ENCODE data around the gene RNF130. TPM values are rescaled to one million over a fixed set of nuclear protein-coding genes. Genes with fewer than 3 reads are reported as not detected.

The RNF130 gene
- total and polyA plus RNA-seq, 2 of the 13 experiments (the other 11 are each of a cell fraction or from before 2014, with no cell fraction given), result 28.2 to 28.3 TPM

DNA sequence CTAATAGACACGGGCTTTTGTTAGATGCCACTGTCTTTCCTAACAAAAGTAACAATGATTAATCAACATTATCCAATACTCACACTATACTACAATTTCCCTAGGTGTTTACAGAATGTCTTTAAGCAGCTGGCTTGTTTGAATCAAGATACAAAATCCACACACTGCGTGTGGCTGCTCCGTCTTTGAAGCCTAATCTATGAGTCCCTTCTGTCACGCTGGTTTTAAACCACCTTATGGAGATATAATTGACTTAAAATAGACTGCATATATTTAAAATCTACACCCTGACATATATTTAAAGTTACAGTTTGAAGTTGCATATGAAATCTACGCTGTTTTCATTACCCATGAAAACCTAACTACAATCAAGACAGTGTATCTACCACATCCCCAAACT, 89.9 kb downstream of the RNF130 start:
- FAIRE-seq, result no peak
- intact Hi-C loops (cut with micrococcal nuclease; ENCODE audit: unreplicated experiment), result no loop called here
- POLR2A ChIA-PET, result no interaction called here

More for the DNA sequence above, 89.9 kb downstream of the RNF130 start:
- no TSS peak for BruUV-seq (replicated peaks)
- Histone ChIP-seq H3K4me1 (ENCODE audit: insufficient read depth, low read length) (no peaks in the 10 kb centered on the region), H2AFZ (ENCODE audit: low read length) (no peak overlapping the region), H3K79me2 (ENCODE audit: insufficient read depth, low read length) (no peaks in the 10 kb centered on the region), H3K36me3 (replicated peaks in 1 of 2; ENCODE audit: control insufficient read depth in 1 of 2, insufficient read depth in 2 of 2, low read length in 2 of 2) (peaks cover 7 to 22% of the 10 kb centered on the region in 2 experiments; a peak in 4 of 5 replicates), H3K27me3 (ENCODE audit: control insufficient read depth in 1 of 2, insufficient read depth in 2 of 2, low read length in 2 of 2) (no peaks in the 10 kb centered on the region), H3K4me3 (replicated peaks in 1 of 3; ENCODE audit: insufficient read depth in 1 of 3, low read depth in 2 of 3, low read length in 3 of 3) (no peak overlapping the region), H3K4me2 (ENCODE audit: low read depth, low read length) (no peak overlapping the region), H3K9ac (ENCODE audit: insufficient read depth, low read depth, low read length) (no peak overlapping the region), H3K9me3 (ENCODE audit: low read length) (no peaks in the 10 kb centered on the region), H3K27ac (ENCODE audit: extremely low read length, insufficient read depth, low read length) (no peak overlapping the region), H4K20me1 (ENCODE audit: insufficient read depth, low read length) (no peaks in the 10 kb centered on the region)
- CTCF ChIA-PET (ENCODE audit: low intra/inter-chr PET ratio, low total read pairs), result no interaction called here
- DNase-seq (ENCODE audit: low spot score) (no peak), ATAC-seq (no peak)
- in situ Hi-C loops (cut with HindIII; ENCODE audit: extremely low pct_ligation_motif_present, low pct_unique_long_range_greater_than_20kb), result no loop called here
- WGBS (ENCODE audit: low lambda C conversion rate), result 93% methylated on average over 5 of the region's 5 CpGs
- TF ChIP-seq ISL2 (CRISPR knock-in tag; IDR thresholded peaks at IDR 0.05), result no peak
- TF ChIP-seq ZKSCAN8 (CRISPR knock-in tag; IDR thresholded peaks at IDR 0.05; ENCODE audit: borderline replicate concordance), result no peak
- no peak for TF ChIP-seq ZFP36 (IDR thresholded peaks at IDR 0.05; ENCODE audit: borderline replicate concordance, low read depth, low read length, partially characterized antibody)
- TF ChIP-seq ZNF496 (CRISPR knock-in tag; IDR thresholded peaks at IDR 0.05; ENCODE audit: insufficient replicate concordance), result no peak
- TF ChIP-seq HDAC6 (IDR thresholded peaks at IDR 0.05; ENCODE audit: low read depth, low read length), result no peak
- TF ChIP-seq, protein P1, sequence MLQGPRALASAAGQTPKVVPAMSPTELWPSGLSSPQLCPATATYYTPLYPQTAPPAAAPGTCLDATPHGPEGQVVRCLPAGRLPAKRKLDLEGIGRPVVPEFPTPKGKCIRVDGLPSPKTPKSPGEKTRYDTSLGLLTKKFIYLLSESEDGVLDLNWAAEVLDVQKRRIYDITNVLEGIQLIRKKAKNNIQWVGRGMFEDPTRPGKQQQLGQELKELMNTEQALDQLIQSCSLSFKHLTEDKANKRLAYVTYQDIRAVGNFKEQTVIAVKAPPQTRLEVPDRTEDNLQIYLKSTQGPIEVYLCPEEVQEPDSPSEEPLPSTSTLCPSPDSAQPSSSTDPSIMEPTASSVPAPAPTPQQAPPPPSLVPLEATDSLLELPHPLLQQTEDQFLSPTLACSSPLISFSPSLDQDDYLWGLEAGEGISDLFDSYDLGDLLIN (CRISPR knock-in tag; IDR thresholded peaks at IDR 0.05; ENCODE audit: borderline replicate concordance), result no peak
- TF ChIP-seq ZNF766 (CRISPR knock-in tag; IDR thresholded peaks at IDR 0.05; ENCODE audit: borderline replicate concordance), result no peak
- no peak for TF ChIP-seq DPF2 (CRISPR knock-in tag; IDR thresholded peaks at IDR 0.05; ENCODE audit: borderline replicate concordance, low read depth)
- no peak for TF ChIP-seq MXD4 (CRISPR knock-in tag; IDR thresholded peaks at IDR 0.05)
- TF ChIP-seq ZNF629 (CRISPR knock-in tag; conservative IDR thresholded peaks at IDR 0.05), result no peak
- TF ChIP-seq LCORL (IDR thresholded peaks at IDR 0.05), result no peak
- no peak for TF ChIP-seq LCORL (CRISPR knock-in tag; IDR thresholded peaks at IDR 0.05)
- no peak for TF ChIP-seq ZFP36L2 (CRISPR knock-in tag; IDR thresholded peaks at IDR 0.05)
- TF ChIP-seq ISX (CRISPR knock-in tag; conservative IDR thresholded peaks at IDR 0.05), result no peak
- TF ChIP-seq SMARCE1 (IDR thresholded peaks at IDR 0.05; ENCODE audit: borderline replicate concordance), result no peak
- TF ChIP-seq BRF2 (CRISPR knock-in tag; IDR thresholded peaks at IDR 0.05), result no peak
- no peak for TF ChIP-seq ZNF44 (CRISPR knock-in tag; IDR thresholded peaks at IDR 0.05)
- no peak for TF ChIP-seq MLX (CRISPR knock-in tag; IDR thresholded peaks at IDR 0.05)
- TF ChIP-seq ZC3H4 (CRISPR knock-in tag; IDR thresholded peaks at IDR 0.05; ENCODE audit: borderline replicate concordance), result no peak
- no peak for TF ChIP-seq E2F1 (CRISPR knock-in tag; IDR thresholded peaks at IDR 0.05)
